ENCODE results near the gene GPRIN3. TPM values are rescaled to one million over a fixed set of nuclear protein-coding genes. Genes with fewer than 3 reads are reported as not detected.

GPRIN3 gene
- total and polyA plus RNA-seq, 7 donors = 1.6 to 4.6 (median 1.8) TPM

- intact Hi-C loops (cut with DNase I) = no loop called here
- Histone ChIP-seq H3K36me3 (no peaks in the 10 kb centered on the region), H3K4me3 (no peak overlapping the region), H3K27ac (no peak overlapping the region), H3K4me1 (no peaks in the 10 kb centered on the region), H3K27me3 (no peaks in the 10 kb centered on the region), H3K9me3 (no peaks in the 10 kb centered on the region)
- WGBS, 2 donors = 97% methylated on average over 3 of the region's 3 CpGs
- no peak for TF ChIP-seq POLR2A (IDR thresholded peaks at IDR 0.05)
- no peak for DNase-seq
These were observed 77.3 kb downstream of the GPRIN3 start for GRCh38 chr4:89230271-89230670.

DNA sequence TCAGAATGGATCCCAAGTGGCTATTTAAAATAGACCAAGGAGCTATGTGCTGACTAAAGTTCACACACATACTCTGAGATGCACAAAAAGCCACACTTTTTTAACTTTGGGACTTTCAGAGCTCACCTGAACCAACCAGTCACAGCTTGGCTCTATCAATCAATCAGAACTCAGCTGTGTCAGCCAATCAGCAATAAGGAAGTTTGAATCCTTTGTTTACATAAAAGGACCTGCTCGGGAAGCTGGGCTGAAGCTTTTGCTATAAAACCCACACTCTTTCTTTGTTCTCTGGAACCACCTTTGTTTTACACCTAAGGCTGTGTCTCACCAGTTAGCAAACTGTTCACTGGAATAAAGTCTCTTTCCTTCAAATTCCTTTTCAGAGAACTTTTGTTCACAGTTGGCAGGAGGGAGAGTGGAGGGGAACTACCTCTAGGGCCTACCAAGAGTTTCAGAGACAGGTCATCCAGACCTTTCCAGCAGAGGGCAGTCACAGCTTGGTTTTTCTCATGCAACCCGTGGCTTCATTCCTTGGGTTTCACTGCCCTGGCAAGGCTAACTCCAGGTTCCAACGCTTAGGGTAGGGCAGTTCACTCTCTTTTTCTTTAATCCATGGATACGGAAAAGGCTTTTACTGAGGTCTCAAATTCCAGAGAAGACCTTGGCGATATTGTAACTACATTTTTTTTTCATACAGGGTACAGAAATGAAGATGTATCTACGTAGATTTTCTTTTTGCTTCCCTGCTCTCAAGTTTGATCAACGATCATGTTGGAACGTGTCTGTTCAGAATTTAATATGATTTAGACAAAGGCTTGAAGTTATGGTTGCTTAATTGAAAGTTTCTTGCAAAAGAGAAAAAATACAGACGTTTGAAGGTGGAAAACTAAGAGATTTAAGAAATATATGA is 80.7 kb downstream of the GPRIN3 start:
- H3K4me1 ChIP-seq = no peaks in the 10 kb centered on the region
- H3K9me3 ChIP-seq = no peaks in the 10 kb centered on the region
- H3K36me3 ChIP-seq = no peaks in the 10 kb centered on the region
- intact Hi-C loops (cut with DNase I) = loop anchor here (2.0 kb wide), 2 partner anchors 208 to 674 kb away; no protein-coding TSS in a partner anchor
- 34 to 45% methylated on average over 9 of the region's 9 CpGs for WGBS, 2 donors
- no peak for TF ChIP-seq POLR2A (IDR thresholded peaks at IDR 0.05)
- TF ChIP-seq, protein P1, sequence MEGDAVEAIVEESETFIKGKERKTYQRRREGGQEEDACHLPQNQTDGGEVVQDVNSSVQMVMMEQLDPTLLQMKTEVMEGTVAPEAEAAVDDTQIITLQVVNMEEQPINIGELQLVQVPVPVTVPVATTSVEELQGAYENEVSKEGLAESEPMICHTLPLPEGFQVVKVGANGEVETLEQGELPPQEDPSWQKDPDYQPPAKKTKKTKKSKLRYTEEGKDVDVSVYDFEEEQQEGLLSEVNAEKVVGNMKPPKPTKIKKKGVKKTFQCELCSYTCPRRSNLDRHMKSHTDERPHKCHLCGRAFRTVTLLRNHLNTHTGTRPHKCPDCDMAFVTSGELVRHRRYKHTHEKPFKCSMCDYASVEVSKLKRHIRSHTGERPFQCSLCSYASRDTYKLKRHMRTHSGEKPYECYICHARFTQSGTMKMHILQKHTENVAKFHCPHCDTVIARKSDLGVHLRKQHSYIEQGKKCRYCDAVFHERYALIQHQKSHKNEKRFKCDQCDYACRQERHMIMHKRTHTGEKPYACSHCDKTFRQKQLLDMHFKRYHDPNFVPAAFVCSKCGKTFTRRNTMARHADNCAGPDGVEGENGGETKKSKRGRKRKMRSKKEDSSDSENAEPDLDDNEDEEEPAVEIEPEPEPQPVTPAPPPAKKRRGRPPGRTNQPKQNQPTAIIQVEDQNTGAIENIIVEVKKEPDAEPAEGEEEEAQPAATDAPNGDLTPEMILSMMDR (IDR thresholded peaks at IDR 0.05) = peak; percentile 4 to 76 (median 58)
- no peaks in the 10 kb centered on the region for H3K27me3 ChIP-seq
- no peak overlapping the region for H3K4me3 ChIP-seq
- H3K27ac ChIP-seq = no peak overlapping the region
- DNase-seq = peak; percentile 84

DNA sequence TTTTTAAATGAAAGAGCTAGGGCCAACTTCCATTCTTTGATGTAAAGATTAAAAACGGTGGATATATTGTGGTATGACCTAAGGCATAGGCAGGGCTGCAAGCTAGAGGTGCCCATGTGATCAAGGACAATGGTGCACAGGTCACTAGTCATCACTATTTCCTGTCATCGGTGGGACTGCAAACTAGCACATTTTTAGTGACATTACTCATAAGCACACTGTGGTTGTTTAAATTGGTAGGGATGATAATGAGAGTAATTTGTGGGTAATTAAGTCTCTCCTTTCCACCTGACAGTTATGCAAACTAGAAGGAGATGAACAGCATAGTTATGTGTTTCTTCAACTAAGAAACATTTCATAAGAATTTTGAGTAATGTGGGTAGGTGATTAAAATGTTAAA is 85.4 kb downstream of the GPRIN3 start:
- intact Hi-C loops (cut with DNase I) = no loop called here
- no peaks in the 10 kb centered on the region for H3K36me3 ChIP-seq
- H3K4me3 ChIP-seq = no peak overlapping the region
- WGBS, 2 donors = 19 to 45% methylated on average over 2 of the region's 2 CpGs
- no peaks in the 10 kb centered on the region for H3K27me3 ChIP-seq
- H3K9me3 ChIP-seq = no peaks in the 10 kb centered on the region
- H3K4me1 ChIP-seq = no peaks in the 10 kb centered on the region
- H3K27ac ChIP-seq = no peak overlapping the region
- TF ChIP-seq POLR2AphosphoS5 (IDR thresholded peaks at IDR 0.05) (no peak), POLR2A (IDR thresholded peaks at IDR 0.05) (no peak), EP300 (IDR thresholded peaks at IDR 0.05) (no peak)
- TF ChIP-seq, protein P1 (IDR thresholded peaks at IDR 0.05) = no peak
- no peak for DNase-seq

DNA sequence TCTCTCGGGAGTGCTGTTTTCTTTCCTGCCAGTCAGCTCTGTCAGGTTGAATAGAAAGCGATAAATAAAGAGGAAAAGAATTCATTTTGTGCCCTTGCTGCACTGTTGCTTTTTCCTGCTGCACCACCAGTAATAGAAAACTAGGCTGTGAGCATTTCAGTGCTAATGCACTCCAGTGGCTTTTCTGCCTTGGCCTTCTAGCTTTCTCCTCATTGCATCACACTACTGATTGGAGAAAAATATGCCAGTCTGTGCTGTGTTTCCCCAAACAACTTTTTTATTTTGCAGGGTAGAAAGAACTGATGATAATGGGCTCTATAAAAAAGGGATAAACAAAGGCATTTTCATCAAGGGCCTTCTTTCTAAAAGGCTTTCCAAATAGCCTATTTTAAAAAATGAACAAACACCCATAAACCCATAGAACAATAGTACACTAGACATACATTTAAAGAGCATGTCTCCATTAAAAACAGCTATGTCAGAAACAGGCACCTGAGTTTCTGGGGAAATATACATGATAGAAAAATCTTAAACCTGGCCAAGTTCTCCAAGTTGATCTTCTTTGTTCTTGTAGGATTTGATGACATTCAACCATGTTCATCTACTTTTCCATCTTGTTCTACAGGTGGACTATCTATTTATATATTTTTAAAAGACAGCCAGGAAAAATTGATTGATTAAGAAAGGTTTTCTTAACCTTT is 86.3 kb downstream of the GPRIN3 start:
- H3K27ac ChIP-seq = no peak overlapping the region
- WGBS, 2 donors = 93 to 94% methylated on average over 2 of the region's 2 CpGs
- intact Hi-C loops (cut with DNase I) = no loop called here
- H3K27me3 ChIP-seq = no peaks in the 10 kb centered on the region
- no peaks in the 10 kb centered on the region for H3K4me1 ChIP-seq
- no peaks in the 10 kb centered on the region for H3K36me3 ChIP-seq
- no peaks in the 10 kb centered on the region for H3K9me3 ChIP-seq
- no peak for DNase-seq
- TF ChIP-seq EP300 (IDR thresholded peaks at IDR 0.05) (no peak), POLR2A (IDR thresholded peaks at IDR 0.05) (no peak), POLR2AphosphoS5 (IDR thresholded peaks at IDR 0.05) (no peak)
- TF ChIP-seq, protein P1 (IDR thresholded peaks at IDR 0.05) = no peak
- no peak overlapping the region for H3K4me3 ChIP-seq

GRCh38 chr4:89218587-89218986 is 89.0 kb downstream of the GPRIN3 start:
- H3K9me3 ChIP-seq = no peaks in the 10 kb centered on the region
- peaks cover 0 to under 1% (median 0%) of the 10 kb centered on the region in 4 donors for H3K4me1 ChIP-seq
- DNase-seq = no peak
- WGBS, 2 donors = 26 to 72% methylated on average over 1 of the region's 1 CpG
- H3K4me3 ChIP-seq = no peak overlapping the region
- no peak overlapping the region for H3K27ac ChIP-seq
- no peak for TF ChIP-seq POLR2A (IDR thresholded peaks at IDR 0.05)
- H3K36me3 ChIP-seq = no peaks in the 10 kb centered on the region
- intact Hi-C loops (cut with DNase I) = no loop called here
- H3K27me3 ChIP-seq = no peaks in the 10 kb centered on the region
